PFSK-1 (cell line): ENCODE data around the gene WASL.

Experiments
- FOXP2 ChIP-seq: optimal IDR thresholded peaks from 2 replicates; pipeline ENCODE3; 2011; ENCODE audit warnings: borderline replicate concordance, control low read depth, inconsistent platforms; ENCODE audit not compliant: insufficient read depth; ENCODE audit errors: extremely low read length, extremely low read depth
- POLR2AphosphoS5 ChIP-seq: IDR thresholded peaks from 2 replicates; pipeline ENCODE4 v1.6.1; 2012; ENCODE audit warnings: low read depth, mild to moderate bottlenecking, control low read depth, low read length, moderate library complexity
- SIN3A ChIP-seq: IDR thresholded peaks from 2 replicates; pipeline ENCODE4 v1.6.1; 2012; ENCODE audit warnings: mild to moderate bottlenecking, low read length, moderate library complexity, borderline replicate concordance; ENCODE audit not compliant: insufficient read depth
- TF ChIP-seq, protein P1 (sequence below), 2 experiments: IDR thresholded peaks; 2 replicates each; pipeline versions ENCODE4 v1.6.1 to v1.8.0; 2011 to 2012; ENCODE audit warnings: low read depth in 2 of 2, low read length in 2 of 2, control low read depth in 1 of 2, inconsistent platforms in 1 of 2, mild to moderate bottlenecking in 1 of 2, moderate library complexity in 1 of 2; ENCODE audit not compliant: insufficient read depth in 1 of 2

Gene WASL

DNA sequence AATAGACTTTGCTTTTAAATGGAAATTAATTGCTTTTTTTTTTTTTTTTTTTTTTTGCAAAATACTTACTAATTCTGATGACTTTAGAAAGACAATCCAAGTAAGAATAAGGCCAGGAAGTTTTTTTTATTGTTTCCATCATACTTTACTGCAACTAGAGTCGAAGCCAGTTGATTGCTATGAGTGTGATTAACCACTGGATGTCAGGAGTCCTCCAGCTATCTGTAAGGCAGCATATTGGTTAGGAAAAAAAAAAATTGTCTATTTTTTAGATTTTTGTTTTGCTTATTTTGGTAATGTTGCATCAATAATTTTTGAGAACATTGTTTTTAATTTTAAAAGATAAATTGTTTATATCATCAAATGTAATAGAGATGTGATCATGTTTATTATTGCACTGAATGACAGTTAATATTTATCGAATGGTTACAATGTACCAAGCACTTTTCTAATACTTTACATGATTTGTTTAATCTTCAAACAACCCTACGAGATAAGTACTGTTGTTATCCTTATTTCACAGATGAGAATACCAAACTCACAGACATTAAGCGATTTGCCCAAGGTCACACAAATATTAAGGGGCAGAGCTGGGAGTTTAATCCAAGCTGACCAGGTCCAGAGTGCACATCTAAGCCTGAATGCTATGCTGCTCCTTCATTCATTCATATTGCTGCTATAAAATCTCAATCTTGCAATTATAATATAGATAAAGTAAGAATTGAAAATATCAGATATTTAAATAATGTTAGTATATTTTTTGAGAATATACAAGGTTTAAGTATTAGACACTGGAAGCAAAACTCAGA is 113.0 kb downstream of the WASL start:
- TF ChIP-seq POLR2AphosphoS5 (no peak), FOXP2 (no peak), SIN3A (no peak)

DNA sequence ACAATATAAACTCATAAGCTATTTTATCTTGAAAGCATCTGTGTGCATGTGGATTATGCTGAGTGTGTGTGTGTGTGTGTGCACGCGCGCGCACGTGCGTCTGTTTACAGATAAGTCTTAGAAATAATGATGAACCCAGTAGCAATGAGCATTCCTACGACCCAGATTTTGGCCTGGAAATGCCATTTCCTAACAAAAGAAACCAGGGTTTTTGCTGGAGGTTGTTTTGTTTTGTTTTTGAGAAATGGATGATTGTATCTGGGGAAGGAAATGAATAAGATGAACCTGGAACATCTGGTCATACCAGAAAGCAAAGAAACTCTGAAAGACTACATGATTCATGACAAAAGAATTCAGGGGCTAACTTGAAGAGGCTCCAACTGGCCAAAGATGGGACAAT is 115.2 kb downstream of the WASL start:
- no peak for TF ChIP-seq POLR2AphosphoS5
- no peak for TF ChIP-seq FOXP2

DNA sequence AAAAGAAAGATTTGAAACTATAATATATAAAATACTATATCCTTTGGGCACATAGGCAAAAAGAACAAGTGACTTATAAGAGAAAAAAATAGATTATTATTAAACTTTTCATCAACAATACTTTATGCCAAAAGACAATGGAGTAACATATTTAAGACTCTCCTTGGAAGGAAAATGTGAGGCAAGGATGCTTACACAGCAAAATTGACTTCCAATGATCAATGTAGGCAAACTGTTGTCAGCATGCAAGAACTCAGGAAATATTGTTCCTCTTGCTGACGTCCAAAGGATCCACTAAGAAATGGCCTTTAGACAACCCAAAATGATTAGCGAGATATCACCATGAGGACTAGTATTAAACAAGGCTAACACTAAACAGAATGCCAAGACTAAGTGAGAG is 116.0 kb downstream of the WASL start:
- TF ChIP-seq FOXP2: no peak
- no peak for TF ChIP-seq POLR2AphosphoS5
- TF ChIP-seq, protein P1, sequence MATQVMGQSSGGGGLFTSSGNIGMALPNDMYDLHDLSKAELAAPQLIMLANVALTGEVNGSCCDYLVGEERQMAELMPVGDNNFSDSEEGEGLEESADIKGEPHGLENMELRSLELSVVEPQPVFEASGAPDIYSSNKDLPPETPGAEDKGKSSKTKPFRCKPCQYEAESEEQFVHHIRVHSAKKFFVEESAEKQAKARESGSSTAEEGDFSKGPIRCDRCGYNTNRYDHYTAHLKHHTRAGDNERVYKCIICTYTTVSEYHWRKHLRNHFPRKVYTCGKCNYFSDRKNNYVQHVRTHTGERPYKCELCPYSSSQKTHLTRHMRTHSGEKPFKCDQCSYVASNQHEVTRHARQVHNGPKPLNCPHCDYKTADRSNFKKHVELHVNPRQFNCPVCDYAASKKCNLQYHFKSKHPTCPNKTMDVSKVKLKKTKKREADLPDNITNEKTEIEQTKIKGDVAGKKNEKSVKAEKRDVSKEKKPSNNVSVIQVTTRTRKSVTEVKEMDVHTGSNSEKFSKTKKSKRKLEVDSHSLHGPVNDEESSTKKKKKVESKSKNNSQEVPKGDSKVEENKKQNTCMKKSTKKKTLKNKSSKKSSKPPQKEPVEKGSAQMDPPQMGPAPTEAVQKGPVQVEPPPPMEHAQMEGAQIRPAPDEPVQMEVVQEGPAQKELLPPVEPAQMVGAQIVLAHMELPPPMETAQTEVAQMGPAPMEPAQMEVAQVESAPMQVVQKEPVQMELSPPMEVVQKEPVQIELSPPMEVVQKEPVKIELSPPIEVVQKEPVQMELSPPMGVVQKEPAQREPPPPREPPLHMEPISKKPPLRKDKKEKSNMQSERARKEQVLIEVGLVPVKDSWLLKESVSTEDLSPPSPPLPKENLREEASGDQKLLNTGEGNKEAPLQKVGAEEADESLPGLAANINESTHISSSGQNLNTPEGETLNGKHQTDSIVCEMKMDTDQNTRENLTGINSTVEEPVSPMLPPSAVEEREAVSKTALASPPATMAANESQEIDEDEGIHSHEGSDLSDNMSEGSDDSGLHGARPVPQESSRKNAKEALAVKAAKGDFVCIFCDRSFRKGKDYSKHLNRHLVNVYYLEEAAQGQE (IDR thresholded peaks at IDR 0.05; ENCODE audit: insufficient read depth in 1 of 2, low read depth in 2 of 2, low read length in 2 of 2): no peak
- no peak for TF ChIP-seq SIN3A
